ENCODE data around the gene UNC93B1.
"Not testable (repeated sequence)": the region's sequence is repeated elsewhere in the genome, so short reads cannot be mapped to it uniquely, and the experiment has no call there.

The UNC93B1 gene

DNA sequence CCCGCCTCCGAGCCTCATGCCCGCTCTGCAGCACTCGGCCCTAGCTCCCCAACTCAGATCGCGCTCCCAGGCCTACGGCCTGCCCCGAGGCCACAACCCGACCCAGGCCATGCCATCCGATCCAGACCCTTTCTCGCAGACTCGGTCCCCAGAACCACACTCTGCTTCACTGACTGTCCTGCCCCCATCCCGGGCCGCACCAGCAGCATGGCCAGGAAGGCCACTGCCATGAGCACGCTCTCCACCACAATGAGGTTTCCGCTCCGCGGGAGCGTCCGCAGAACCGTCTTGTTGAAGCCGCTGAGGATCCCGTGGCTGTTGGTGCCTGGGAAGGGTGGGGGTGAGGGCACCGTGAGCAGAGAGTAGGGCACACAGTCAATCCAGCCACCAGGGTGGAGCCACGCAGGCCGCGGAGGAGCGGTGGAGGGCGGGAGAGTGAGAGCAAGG, 6.4 kb downstream of the UNC93B1 start:
- H3K4me3 ChIP-seq (ENCODE audit: low read length) = no peak overlapping the region
- no peak for DNase-seq (ENCODE audit: low read depth, low spot score)

DNA sequence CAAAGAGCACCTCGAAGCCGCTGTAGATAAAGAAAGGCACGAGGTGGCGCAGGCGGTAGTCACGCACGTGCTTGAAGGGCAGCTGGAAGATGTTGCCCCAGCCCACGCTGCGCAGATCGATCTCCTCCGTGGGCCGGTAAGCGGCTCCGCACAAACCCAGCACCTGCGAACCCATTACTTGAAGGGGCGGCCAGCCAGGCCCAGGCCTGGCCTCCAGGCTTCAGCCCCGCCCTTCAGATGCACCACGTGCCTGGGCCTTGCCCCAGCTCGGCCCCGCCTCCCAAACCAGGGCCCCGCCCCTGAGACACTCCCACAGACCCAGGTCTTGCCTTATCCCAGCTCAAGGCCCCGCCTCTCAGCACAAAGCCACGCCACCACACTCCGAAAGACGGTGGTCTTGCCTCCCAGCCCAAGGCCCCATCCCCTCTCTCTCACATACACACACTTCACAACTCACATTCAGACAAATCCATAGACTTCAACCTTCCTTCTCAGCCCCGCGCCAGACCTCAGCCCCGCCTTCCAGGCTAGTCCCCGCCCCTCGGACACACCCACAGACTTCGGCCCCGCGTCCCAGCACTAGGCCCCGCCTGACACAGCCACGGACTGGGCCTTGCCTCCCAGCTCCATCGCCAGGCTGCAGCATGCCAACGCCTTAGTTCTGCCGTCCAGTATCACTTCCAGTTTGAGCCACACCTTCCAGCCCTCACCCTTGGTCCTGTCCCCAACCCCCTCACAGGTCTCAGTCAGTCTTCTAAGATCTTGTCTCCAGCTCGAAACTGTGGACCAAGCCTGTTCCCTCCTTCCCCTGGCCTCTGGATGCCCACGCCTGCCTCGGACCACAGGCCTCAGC, 7.0 kb downstream of the UNC93B1 start:
- no peak for DNase-seq (ENCODE audit: low read depth, low spot score)
- H3K4me3 ChIP-seq (ENCODE audit: low read length) = no peak overlapping the region

DNA sequence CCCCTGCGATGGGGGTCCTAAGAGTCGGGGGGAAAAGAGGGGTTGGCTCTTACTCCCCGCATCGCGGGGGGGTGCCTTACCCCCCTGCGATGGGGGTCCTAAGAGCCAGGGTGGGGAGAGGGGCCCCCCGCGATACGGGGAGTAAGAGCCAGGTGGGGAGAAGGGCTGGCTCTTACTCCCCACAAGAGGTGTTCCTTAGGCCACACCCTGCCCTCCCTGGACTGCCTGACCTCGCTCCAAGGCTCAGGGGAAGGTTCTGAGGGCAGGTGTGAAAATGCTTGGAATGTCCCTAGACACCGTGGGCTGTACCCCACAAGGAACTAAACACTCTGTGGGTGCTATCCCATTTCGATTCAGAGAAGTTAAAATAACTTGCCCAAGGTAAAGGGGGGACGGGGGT, 7.8 kb downstream of the UNC93B1 start:
- DNase-seq (ENCODE audit: low read depth, low spot score) = no peak
- H3K4me3 ChIP-seq (ENCODE audit: low read length) = no peak overlapping the region

DNA sequence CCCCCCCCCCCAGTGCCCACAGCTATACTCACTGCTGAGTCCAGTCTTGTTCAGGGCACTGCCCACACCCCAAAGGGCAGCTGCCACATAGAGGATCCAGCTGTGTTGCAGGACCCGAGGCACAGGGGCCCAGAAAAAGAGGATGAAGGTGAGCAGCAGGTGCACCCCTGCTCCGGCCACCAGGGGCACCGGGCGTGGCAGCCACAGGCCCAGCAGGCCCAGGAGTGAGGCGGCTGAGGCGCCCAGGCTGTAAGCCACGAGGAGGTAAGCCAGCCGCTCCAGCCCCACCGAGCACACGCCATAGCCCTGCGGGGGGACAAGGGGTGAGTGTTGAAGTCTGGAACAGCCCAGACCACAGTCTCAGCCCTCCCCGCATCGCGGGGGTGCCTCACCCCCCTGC, 8.3 kb downstream of the UNC93B1 start:
- not testable (repeated sequence) for DNase-seq (ENCODE audit: low read depth, low spot score)

DNA sequence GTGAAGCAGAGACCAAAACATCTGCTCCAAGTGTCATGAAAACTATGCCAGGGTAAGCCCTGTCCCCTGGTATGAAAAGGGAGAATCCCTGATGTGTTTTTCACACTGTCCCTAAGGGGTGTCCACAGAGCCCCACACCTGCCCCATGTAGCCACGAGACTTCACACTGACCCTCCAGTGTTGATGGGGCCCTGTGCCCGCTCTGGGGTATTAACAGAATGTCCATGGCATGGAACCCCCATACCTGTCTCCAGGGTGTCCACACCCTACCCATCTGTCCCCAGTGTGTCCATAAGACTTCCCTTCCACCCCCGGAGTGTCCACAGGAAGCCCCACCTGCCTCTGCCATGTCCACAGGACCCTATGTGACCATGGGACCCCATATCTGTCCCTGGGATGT, 8.8 kb downstream of the UNC93B1 start:
- DNase-seq (ENCODE audit: low read depth, low spot score); H3K4me3 ChIP-seq (ENCODE audit: low read length): not testable (repeated sequence)

More for the DNA sequence above, 8.3 kb downstream of the UNC93B1 start:
- not testable (repeated sequence) for H3K4me3 ChIP-seq (ENCODE audit: low read length)

DNA sequence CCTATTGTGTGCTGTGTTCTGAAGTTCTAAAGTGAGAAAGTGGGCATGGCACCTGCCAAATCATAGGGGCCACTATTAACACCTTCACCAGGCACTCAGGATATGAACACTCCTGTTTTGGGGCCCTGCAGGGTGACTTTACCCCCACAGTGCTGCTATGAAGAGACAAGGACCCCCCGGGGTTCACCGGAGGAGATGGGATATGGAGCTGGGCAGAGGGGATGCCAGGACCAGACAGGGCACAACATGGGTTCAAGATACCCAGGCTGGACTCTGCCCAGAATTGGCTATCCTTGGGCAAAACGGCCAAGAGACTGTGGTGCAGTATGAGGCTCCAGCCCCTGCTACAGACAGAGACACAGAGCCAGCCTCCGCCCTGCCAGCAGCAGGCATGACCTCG, 9.5 kb downstream of the UNC93B1 start:
- DNase-seq (ENCODE audit: low read depth, low spot score); H3K4me3 ChIP-seq (ENCODE audit: low read length): not testable (repeated sequence)

DNA sequence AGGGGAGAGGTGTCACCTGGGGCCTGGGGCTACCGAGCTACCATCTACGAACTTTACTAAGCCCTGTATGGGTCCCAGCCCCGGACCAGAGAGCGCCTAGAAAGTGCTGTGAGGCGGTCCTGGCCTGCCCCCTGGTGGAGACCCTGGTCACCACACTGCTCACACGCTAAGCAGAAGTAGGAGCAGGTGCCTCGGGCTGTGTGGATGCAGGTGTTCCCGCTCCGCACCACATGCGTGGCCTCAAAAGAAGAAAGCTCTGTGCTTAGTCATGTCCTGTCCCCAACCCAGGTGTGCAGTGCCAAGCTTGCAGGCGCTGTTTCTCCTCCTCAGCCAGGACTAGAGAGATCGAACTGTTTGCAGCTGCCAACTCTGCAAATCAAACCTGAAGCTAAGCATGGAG, 10.1 kb downstream of the UNC93B1 start:
- DNase-seq (ENCODE audit: low read depth, low spot score) = peak; percentile 90

DNA sequence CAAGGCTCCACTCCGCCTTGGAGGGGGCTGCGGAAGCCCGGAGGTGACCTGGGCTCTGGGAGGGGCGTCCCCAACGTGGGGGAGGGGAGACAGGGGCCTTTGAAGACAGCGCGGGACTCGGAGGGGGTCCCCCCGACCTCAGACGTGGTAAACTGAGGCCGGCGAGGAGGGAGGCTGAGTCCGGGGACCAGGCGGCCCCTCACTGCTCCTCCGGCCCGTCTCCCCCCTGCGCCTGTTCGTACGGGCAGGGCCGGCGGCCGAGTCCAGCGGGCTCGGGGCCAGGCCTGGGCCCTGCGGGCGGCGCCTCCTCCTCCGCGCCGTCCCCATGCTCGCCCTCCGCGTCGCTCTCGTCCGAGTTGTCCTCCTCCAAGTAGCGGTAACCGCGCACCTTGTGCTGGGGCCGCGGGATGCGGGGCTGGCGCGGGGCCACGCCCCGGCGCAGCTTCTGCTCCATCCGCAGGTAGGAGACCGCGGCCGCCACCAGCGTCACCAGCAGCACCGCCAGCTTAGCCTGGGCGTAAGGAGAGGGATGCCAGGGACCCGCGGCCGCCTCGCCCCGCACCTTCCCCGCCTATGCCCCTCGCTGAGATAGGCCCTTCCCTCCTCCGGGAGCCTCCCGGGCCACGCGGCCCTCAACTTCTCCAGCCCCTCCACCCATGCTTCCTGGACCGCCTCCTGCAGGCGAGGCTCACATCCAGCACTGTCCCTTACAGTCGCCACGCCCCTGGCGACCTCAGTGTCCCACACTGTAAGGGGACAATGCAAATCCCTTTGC, 12.4 kb downstream of the UNC93B1 start:
- DNase-seq (ENCODE audit: low read depth, low spot score); H3K4me3 ChIP-seq (ENCODE audit: low read length): not testable (repeated sequence)

More for the DNA sequence above, 10.1 kb downstream of the UNC93B1 start:
- H3K4me3 ChIP-seq (ENCODE audit: low read length) = not testable (repeated sequence)

DNA sequence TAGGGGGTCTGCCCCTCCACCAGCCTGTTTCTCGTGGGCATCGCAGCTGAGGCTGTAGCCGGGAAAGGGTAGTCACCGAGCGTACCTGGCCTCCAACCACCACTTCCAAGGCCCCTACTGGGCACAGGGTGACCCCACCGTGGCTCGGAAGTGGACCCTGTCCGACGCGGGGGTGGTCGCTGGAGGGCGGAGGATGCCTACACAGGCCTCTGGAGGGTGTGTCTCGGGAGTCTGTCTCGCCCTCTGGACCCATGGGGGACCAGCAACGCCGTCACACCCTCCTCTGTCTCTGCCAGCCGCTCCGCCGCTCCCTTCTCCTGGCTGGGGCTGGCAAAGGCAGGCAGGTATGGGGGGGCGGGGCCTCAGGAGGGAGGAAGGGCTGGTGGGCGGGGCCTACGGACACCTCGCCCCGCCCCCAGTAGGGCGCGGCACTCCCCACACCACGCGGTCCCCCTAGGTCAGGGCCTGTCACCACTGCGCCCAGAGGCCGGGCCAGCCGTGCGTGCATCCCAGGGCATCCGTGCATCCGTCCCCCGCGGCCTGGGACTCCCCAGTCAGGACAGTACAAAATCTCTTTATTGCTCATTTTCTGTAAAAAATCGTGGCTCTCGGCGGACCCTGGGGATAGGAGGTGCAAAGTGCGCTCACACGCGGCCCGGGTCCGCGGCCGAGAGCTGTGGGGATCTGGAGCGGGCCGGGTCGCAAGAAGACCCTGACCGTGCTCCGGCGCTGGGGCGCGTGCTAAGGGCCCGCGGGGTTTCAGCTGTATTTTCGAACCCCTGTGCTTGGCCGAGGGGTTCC, 13.2 kb downstream of the UNC93B1 start:
- DNase-seq (ENCODE audit: low read depth, low spot score); H3K4me3 ChIP-seq (ENCODE audit: low read length): not testable (repeated sequence)

DNA sequence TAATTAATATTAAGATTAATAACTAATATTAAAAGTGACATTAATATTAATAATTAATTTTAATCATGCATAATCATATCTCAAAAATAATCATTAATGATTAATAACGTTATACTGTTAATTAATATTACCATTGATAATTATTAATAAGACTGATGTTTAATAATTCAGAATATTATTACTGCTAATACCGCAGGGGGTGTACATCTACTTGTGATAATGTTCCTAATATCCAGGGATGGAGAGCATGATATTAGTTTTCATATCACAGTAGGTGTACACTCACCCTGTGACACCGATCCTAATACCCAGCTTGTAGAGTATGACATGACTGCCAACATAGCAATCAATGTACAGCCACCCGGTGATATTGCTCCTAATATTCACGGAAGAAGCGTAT, 18.6 kb downstream of the UNC93B1 start:
- not testable (repeated sequence) for H3K4me3 ChIP-seq (ENCODE audit: low read length); DNase-seq (ENCODE audit: low read depth, low spot score)

DNA sequence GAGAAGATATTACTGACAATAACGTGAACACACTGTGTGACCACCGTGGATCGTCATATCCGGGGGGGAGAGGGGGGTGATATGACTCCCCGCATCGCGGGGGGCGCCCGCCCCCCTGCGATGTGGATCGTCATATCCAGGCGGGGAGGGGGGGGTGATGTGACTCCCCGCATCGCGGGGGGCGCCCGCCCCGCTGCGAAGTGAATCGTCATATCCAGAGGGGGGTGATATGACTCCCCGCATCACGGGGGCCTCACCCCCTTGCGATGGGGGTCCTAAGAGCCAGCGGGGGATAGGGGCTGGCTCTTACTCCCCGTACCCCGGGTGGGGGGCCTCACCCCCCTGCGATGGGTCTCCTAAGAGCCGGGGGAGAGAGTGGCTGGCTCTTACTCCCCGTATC, 19.9 kb downstream of the UNC93B1 start:
- H3K4me3 ChIP-seq (ENCODE audit: low read length) = no peak overlapping the region
- no peak for DNase-seq (ENCODE audit: low read depth, low spot score)

DNA sequence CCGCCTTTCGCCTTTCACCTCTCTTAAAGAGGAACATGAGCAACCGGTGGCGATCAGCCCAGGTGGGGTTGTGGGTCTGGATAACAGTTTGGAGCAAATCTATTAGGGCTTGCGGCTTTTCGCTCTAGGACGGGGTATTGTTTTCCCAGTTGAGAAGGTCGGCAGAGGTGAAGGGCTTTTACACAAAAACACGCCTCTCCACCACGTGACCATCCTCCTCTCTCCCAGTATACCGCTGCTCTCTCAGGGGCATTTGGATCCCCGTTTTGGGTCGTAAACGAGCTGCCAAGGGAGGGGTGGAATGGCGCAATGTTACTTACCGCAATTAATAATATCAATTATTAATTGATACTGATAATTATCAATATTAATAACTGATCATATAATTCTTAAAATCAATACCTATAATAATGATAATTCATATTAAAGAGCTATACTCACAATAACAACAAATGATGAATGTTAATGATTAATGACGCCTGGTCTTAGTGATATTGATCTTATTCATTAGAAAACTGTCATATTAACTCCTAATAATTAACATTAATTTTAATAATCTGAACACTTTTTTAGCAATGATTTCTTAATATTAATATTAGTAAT, 21.5 kb downstream of the UNC93B1 start:
- not testable (repeated sequence) for DNase-seq (ENCODE audit: low read depth, low spot score); H3K4me3 ChIP-seq (ENCODE audit: low read length)

DNA sequence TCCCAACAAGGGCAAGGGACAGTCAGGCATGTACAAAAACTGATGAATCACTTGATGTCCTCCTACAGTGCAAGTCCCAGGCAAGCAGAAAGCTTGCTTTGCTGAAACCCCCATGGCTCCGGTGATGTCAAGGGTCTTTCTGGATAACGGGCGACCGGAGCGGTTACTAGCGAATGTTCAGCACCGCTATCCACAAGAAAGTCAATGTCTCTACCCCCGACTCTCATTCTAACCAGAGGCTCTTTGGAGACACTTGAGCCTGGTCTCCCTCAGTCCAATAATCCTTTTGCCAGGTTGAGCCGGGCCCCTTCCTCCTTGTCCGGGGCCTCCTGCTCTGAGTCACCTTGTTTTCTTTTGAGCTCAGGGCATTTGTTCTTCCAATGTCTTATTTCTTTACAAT, 22.7 kb downstream of the UNC93B1 start:
- not testable (repeated sequence) for H3K4me3 ChIP-seq (ENCODE audit: low read length); DNase-seq (ENCODE audit: low read depth, low spot score)

DNA sequence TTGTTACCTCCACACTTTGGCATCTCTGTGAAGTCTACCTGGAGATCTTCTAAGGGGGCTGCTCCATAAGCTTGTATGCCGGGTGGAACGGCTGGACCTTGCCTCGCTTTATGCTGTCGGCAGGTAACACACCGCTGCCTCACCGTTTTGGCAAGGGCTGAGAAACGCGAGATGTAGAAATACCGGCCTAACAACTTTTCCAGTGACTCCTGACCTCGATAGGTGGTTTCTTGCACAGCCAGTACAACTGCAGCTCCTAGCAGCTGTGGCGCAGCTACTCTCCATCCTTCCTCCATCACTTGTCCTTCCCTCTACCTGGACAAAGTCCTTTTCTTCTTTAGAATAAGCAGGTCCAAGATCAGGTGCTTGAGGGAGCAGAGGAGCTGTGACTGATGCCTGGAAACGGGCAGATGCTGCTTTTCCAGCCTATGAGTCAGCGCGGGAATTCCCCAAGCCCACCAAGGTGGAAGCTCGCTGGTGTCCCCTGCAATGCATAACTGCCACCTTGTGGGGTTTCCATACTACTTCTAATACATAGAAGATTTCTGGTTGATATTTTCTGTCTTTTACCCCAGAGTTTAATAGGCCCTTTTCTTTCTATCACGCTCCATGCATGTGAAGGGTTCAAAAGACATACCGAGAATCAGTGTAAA, 25.0 kb downstream of the UNC93B1 start:
- not testable (repeated sequence) for DNase-seq (ENCODE audit: low read depth, low spot score); H3K4me3 ChIP-seq (ENCODE audit: low read length)

DNA sequence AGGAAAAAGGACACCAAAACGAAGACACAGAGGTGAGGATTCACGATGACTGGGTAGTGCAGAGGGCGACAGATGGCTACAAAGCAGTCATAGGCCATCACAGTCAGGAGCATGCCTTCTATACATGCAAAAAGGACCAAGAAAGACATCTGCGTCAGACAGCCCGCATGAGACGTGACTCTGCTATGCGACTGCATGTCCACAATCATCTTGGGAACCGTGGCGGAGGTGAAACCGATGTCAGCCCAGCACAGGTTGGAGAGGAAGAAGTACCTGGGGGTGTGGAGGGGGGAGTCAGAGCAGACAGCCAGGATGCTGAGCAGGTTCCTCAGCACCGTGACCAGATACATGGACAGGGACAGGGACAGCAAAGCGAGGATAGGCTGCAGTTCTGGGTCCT, 29.2 kb downstream of the UNC93B1 start:
- not testable (repeated sequence) for H3K4me3 ChIP-seq (ENCODE audit: low read length); DNase-seq (ENCODE audit: low read depth, low spot score)

DNA sequence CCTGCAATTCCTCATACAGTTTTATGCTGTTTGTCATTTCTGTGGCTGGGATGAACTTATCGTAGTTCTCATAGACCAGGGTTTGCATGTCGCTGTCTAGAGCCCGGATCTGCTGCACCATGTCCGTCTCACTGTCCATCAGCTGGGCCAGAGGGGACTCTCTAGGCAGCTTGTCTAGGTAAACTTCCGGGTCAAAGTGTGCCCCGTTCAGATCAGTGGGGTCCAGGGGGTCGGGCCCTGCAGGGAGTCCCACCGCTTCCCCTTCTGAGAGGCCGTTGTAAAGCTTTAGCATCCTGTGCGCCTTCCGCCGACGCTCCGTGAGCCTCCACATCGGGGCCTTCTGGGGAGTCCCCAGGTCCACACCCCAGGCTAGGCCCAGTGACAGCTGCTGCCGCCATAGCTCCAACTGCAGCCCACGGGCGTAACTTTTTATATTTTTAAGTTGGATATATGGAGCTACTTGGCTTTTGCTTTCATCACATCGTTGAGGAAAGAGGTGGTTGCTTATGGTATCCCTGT, 38.0 kb downstream of the UNC93B1 start:
- not testable (repeated sequence) for H3K4me3 ChIP-seq (ENCODE audit: low read length)

DNA sequence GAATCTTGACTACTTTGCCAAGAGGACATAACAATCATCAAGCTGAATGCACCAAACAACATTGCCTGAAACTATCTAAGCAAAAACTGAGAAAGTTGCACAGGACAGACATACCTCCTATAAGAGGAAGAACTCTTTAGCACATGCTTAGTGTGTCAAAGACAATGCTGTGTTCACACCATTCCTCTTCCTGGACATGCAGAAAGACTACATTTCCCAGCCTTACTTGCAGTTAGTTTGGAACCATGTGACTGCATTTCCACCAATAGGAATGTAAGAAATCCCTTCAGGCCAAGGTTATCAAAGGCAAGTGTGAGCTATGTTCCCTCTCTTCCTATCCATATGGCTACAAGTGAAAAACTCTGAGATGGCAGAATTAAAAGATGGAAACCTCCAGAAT, 39.2 kb downstream of the UNC93B1 start:
- not testable (repeated sequence) for DNase-seq (ENCODE audit: low read depth, low spot score); H3K4me3 ChIP-seq (ENCODE audit: low read length)

More for the DNA sequence above, 38.0 kb downstream of the UNC93B1 start:
- not testable (repeated sequence) for DNase-seq (ENCODE audit: low read depth, low spot score)

DNA sequence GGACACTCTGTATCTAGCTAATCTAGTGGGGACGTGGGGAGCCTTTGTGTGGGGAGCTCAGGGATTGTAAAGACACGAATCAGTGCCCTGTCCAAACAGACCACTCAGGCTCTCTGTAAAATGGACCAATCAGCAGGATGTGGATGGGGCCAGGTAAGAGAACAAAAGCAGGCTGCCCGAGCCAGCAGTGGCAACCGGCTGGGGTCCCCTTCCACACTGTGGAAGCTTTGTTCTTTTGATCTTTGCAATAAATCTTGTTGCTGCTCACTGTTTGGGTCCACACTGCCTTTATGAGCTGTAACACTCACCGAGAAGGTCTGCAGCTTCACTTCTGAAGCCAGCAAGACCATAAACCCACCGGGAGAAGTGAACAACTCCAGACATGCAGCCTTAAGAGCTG, 40.0 kb downstream of the UNC93B1 start:
- not testable (repeated sequence) for DNase-seq (ENCODE audit: low read depth, low spot score); H3K4me3 ChIP-seq (ENCODE audit: low read length)

Measured in Jurkat, Clone E6-1 (cell line).